HepG2 (cell line): ENCODE results near the gene TMEM240. TPM values are rescaled to one million over a fixed set of nuclear protein-coding genes. Genes with fewer than 3 reads are reported as not detected.

ENCODE experiments used
- ATAC-seq: fragments of 200-7000 bp; cut with Tn5 transposase; 3 replicates; pipeline ENCODE4 v1.9.1; 2020; ENCODE audit warnings: mild to moderate bottlenecking, moderate library complexity
- BruUV-seq: library from RNA; stranded (reverse); fragments of 400-500 nt; replicated peaks from 2 replicates; lab custom pipeline; 2021; lab: Mats Ljungman, UMichigan
- CTCF ChIA-PET: fragments of 300-600 bp; formaldehyde crosslinking; extraction: SDS; loops from one replicate; lab custom pipeline; 2021; ENCODE audit warnings: low total read pairs, inconsistent platforms, low intra/inter-chr PET ratio; lab: Yijun Ruan, JAX
- POLR2A ChIA-PET: fragments of 350-600 bp; sonication (Branson Sonifier 250); formaldehyde crosslinking; loops from one replicate; lab custom pipeline; 2020; ENCODE audit warnings: antibody characterized with exemption, inconsistent platforms; lab: Yijun Ruan, JAX
- DNase-seq: peaks from one replicate; pipeline ENCODE4 v3.0.0-alpha.2; 2015; ENCODE audit warnings: low spot score
- FAIRE-seq: peaks from 3 replicates; lab custom pipeline; 2011; peaks lifted over from hg19 to GRCh38; lab: Jason Lieb, UNC
- H2AFZ ChIP-seq: one replicate; pipeline ENCODE4 v1.6.1; 2011; ENCODE audit warnings: low read length, inconsistent platforms
- H3K27ac ChIP-seq: fragments of 300-600 bp; 3 replicates; pipeline ENCODE4 v1.8.0; 2011; ENCODE audit warnings: mixed run types, mild to moderate bottlenecking, mixed read lengths, low read length, inconsistent platforms; ENCODE audit not compliant: insufficient read depth; ENCODE audit errors: extremely low read length
- H3K27me3 ChIP-seq, 2 experiments: fragments of 200-600 bp in 1 of 2; 2 replicates in 1 of 2; 3 replicates in 1 of 2; pipeline versions ENCODE4 v1.6.0 to v1.8.0; 2011; ENCODE audit warnings: low read length in 2 of 2, mild to moderate bottlenecking in 2 of 2, moderate library complexity in 2 of 2, inconsistent platforms in 1 of 2; ENCODE audit not compliant: insufficient read depth in 2 of 2, control insufficient read depth in 1 of 2
- H3K36me3 ChIP-seq, 2 experiments: fragments of 200-600 bp in 1 of 2; replicated peaks in 1 of 2; 2 replicates in 1 of 2; 3 replicates in 1 of 2; pipeline versions ENCODE4 v1.5.1 to v1.8.0; 2011; ENCODE audit warnings: low read length in 2 of 2, inconsistent platforms in 1 of 2; ENCODE audit not compliant: insufficient read depth in 2 of 2, control insufficient read depth in 1 of 2
- H3K4me1 ChIP-seq: 2 replicates; pipeline ENCODE4 v1.5.1; 2012; ENCODE audit warnings: low read length, inconsistent platforms; ENCODE audit not compliant: insufficient read depth
- H3K4me2 ChIP-seq: 2 replicates; pipeline ENCODE4 v1.6.0; 2011; ENCODE audit warnings: low read depth, low read length, inconsistent platforms
- H3K4me3 ChIP-seq, 3 experiments: fragments of 200-600 bp in 1 of 3; sonication (generic), shearing (Covaris generic) in 1 of 3; replicated peaks in 1 of 3; 2 replicates each; pipeline ENCODE4 v1.5.1; 2011 to 2016; ENCODE audit warnings: low read length in 3 of 3, inconsistent platforms in 2 of 3, low read depth in 2 of 3, mild to moderate bottlenecking in 2 of 3, control low read depth in 1 of 3, mixed read lengths in 1 of 3; ENCODE audit not compliant: insufficient read depth in 1 of 3
- H3K79me2 ChIP-seq: one replicate; pipeline ENCODE4 v1.6.1; 2011; ENCODE audit warnings: low read length, inconsistent platforms; ENCODE audit not compliant: insufficient read depth
- H3K9ac ChIP-seq: 2 replicates; pipeline ENCODE4 v1.6.0; 2011; ENCODE audit warnings: mild to moderate bottlenecking, low read depth, low read length, inconsistent platforms; ENCODE audit not compliant: insufficient read depth
- H3K9me3 ChIP-seq: 2 replicates; pipeline ENCODE4 v1.5.1; 2012; ENCODE audit warnings: mild to moderate bottlenecking, low read length
- H4K20me1 ChIP-seq: 2 replicates; pipeline ENCODE4 v1.6.0; 2011; ENCODE audit warnings: inconsistent platforms, mild to moderate bottlenecking, low read length, moderate library complexity; ENCODE audit not compliant: insufficient read depth
- AGO2 ChIP-seq: fragments of 200-400 bp; formaldehyde crosslinking; optimal IDR thresholded peaks from 2 replicates; pipeline ENCODE3; 2017; ENCODE audit warnings: mild to moderate bottlenecking, low read depth, low read length, moderate library complexity
- BHLHE40 ChIP-seq: IDR thresholded peaks from 2 replicates; pipeline ENCODE4 v1.6.1; 2011; ENCODE audit warnings: low read length, improper control_type of control experiment
- DPF2 ChIP-seq: sonication (generic); formaldehyde crosslinking; IDR thresholded peaks from 2 replicates; pipeline ENCODE4 v1.4.0; 2020; ENCODE audit warnings: mild to moderate bottlenecking, low read depth, missing genetic modification reagents, borderline replicate concordance
- FOSL2 ChIP-seq: sonication (generic); formaldehyde crosslinking; IDR thresholded peaks from 2 replicates; pipeline ENCODE4 v1.4.0; 2020; ENCODE audit warnings: missing genetic modification reagents
- HOXD1 ChIP-seq: sonication (generic); formaldehyde crosslinking; IDR thresholded peaks from 2 replicates; pipeline ENCODE4 v1.5.0; 2020; ENCODE audit warnings: missing genetic modification reagents
- MBD4 ChIP-seq: IDR thresholded peaks from 2 replicates; pipeline ENCODE4 v1.6.1; 2012; ENCODE audit warnings: low read length, inconsistent platforms, borderline replicate concordance
- NR2F6 ChIP-seq, 2 experiments: IDR thresholded peaks; 2 replicates each; pipeline ENCODE4 v1.6.1; 2016; ENCODE audit warnings: antibody characterized with exemption in 1 of 2, mild to moderate bottlenecking in 1 of 2
- POLR2A ChIP-seq, 2 experiments: IDR thresholded peaks; 2 replicates each; pipeline ENCODE4 v1.6.1; 2011; ENCODE audit warnings: low read depth in 2 of 2, low read length in 2 of 2, mild to moderate bottlenecking in 1 of 2, moderate library complexity in 1 of 2; ENCODE audit not compliant: insufficient read depth in 1 of 2
- ZFP36L2 ChIP-seq: sonication (generic); formaldehyde crosslinking; IDR thresholded peaks from 2 replicates; pipeline ENCODE4 v1.4.0; 2020; ENCODE audit warnings: missing genetic modification reagents
- ZNF251 ChIP-seq: sonication (generic); formaldehyde crosslinking; IDR thresholded peaks from 2 replicates; pipeline ENCODE4 v1.9.0; 2021; ENCODE audit warnings: mild to moderate bottlenecking, missing genetic modification reagents
- ZNF589 ChIP-seq: sonication (generic); formaldehyde crosslinking; conservative IDR thresholded peaks from 2 replicates; pipeline ENCODE4 v1.8.0; 2022; ENCODE audit warnings: mild to moderate bottlenecking, moderate library complexity, missing genetic modification reagents
- WGBS: methylation state at CpG from one replicate; pipeline ENCODE4 v1.1.6; 2017; ENCODE audit warnings: low lambda C conversion rate; 5-methylcytosine and 5-hydroxymethylcytosine counted together
- in situ Hi-C: cut with HindIII; loops from 2 replicates; pipeline ENCODE4 v1.10.0; 2017; ENCODE audit warnings: low pct_unique_long_range_greater_than_20kb; ENCODE audit not compliant: extremely low pct_ligation_motif_present
- intact Hi-C: fragments of 100-400 bp; cut with micrococcal nuclease; formaldehyde crosslinking; loops from one replicate; pipeline ENCODE4 v1.10.0; 2022; ENCODE audit not compliant: unreplicated experiment
- polyA plus RNA-seq, 8 experiments: library from polyadenylated mRNA; depleted of rRNA in 3 of 8; stranded (reverse) in 7 of 8; unstranded in 1 of 8; fragments of >200 nt; fragmentation: Illumina TruSeq in 4 of 8; extraction: Trizol in 4 of 8; gene quantifications; 2 replicates each; pipeline versions ENCODE4 v1.2.1 to v1.2.3, GENCODE V29; 2011 to 2016; ENCODE audit warnings: low read depth in 4 of 8, missing spikeins in 1 of 8, mixed read lengths in 1 of 8; ENCODE audit not compliant: insufficient read depth in 1 of 8
- total RNA-seq, 5 experiments: library from RNA; depleted of rRNA; stranded (reverse); fragments of >200 nt; fragmentation: Illumina TruSeq; extraction: Trizol; gene quantifications; 2 replicates each; pipeline ENCODE4 v1.2.3, GENCODE V29; 2016; ENCODE audit warnings: low read depth in 1 of 5
- TF ChIP-seq, protein P1 (sequence below): sonication (generic); formaldehyde crosslinking; IDR thresholded peaks from 2 replicates; pipeline ENCODE4 v1.4.0; 2020; ENCODE audit warnings: mild to moderate bottlenecking, missing genetic modification reagents

The TMEM240 gene
- total and polyA plus RNA-seq, 2 of the 13 experiments (the other 11 are each of a cell fraction or from before 2014, with no cell fraction given) = 0.17 TPM; not detected in 1

DNA sequence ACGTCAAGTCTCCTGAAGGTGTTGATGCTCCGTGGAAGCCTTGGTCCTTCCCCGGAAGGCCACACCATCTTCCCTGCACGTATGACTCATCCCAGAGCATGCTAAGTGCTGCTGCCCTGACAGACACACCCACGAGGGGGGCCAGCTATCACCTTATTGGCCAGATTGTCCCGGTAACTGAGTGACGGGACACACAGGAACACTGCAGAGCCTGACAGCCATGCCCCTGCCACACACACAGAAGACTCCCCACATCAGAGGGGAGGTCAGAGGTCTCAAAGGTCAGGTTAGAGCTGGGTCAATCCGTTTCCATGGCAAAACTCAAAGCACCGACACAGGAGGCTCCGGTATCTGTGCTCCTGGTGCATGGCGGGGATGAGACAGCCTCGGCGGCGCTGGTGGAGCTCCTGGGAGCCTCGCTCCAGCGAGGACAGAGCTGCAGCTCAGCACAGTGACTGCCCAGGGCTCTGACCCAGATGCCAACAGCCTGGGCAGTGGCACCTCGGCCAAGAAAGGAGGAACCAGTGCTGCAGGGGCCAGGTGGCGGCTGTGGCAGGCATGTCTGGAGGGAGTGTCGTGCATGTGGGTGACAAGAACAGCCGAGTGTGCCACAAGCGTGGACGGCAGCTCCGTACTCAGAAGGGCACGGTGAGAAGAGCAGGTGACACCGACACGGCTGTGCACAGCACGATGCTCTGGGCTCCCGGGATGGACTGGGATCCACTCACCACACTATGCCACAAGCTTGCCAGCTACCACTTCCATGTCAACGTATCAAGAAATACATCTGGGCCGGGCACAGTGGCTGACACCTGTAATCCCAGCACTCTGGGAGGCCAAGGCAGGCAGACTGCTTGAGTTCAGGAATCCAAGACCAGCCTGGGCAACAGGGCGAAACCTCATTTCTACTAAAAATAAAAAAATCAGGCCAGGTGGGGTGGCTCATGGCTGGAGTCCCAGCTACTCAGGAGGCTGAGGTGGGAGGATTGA, 14.8 kb upstream of the TMEM240 start:
- WGBS = 97% methylated on average over 19 of the region's 31 CpGs
- DNase-seq (no peak), ATAC-seq (peak; percentile 4; the same call in 1 of the 3 replicates), FAIRE-seq (no peak)
- no TSS peak for BruUV-seq
- in situ Hi-C loops = no loop called here
- no peaks in the 10 kb centered on the region for H3K27me3 ChIP-seq
- 0 out of 2 replicates have a peak, but pooled peaks cover 5% of the 10 kb centered on the region for H3K4me1 ChIP-seq
- POLR2A ChIA-PET = no interaction called here
- CTCF ChIA-PET = no interaction called here
- H3K9me3 ChIP-seq = no peaks in the 10 kb centered on the region
- no peaks in the 10 kb centered on the region for H3K79me2 ChIP-seq
- intact Hi-C loops = no loop called here
- no peak overlapping the region for H3K4me2 ChIP-seq
- peaks cover 1 to 4% of the 10 kb centered on the region in 2 experiments; a peak in 2 of 5 replicates for H3K36me3 ChIP-seq
- no peak overlapping the region for H3K4me3 ChIP-seq
- no peak overlapping the region for H2AFZ ChIP-seq
- H3K9ac ChIP-seq = no peak overlapping the region
- H4K20me1 ChIP-seq = no peaks in the 10 kb centered on the region; the same call in 1 of the 2 replicates
- TF ChIP-seq ZNF251 (CRISPR knock-in tag) (no peak), ZNF589 (CRISPR knock-in tag) (no peak), DPF2 (CRISPR knock-in tag) (no peak), ZFP36L2 (no peak), AGO2 (peak; percentile 63), POLR2A (IDR thresholded peaks at IDR 0.05; ENCODE audit: insufficient read depth in 1 of 2, low read depth in 2 of 2, low read length in 2 of 2) (peak in 1 of 2 experiments; percentile 37; a peak in 1 of 4 replicates), HOXD1 (no peak), BHLHE40 (no peak), NR2F6 (IDR thresholded peaks at IDR 0.05) (peak; percentile 22; the same call in 1 of the 2 replicates), NR2F6 (CRISPR knock-in tag; IDR thresholded peaks at IDR 0.05) (no peak), MBD4 (no peak), FOSL2 (CRISPR knock-in tag) (0 out of 2 replicates have a peak, but pooled peaks have one; percentile 9)
- TF ChIP-seq, protein P1, sequence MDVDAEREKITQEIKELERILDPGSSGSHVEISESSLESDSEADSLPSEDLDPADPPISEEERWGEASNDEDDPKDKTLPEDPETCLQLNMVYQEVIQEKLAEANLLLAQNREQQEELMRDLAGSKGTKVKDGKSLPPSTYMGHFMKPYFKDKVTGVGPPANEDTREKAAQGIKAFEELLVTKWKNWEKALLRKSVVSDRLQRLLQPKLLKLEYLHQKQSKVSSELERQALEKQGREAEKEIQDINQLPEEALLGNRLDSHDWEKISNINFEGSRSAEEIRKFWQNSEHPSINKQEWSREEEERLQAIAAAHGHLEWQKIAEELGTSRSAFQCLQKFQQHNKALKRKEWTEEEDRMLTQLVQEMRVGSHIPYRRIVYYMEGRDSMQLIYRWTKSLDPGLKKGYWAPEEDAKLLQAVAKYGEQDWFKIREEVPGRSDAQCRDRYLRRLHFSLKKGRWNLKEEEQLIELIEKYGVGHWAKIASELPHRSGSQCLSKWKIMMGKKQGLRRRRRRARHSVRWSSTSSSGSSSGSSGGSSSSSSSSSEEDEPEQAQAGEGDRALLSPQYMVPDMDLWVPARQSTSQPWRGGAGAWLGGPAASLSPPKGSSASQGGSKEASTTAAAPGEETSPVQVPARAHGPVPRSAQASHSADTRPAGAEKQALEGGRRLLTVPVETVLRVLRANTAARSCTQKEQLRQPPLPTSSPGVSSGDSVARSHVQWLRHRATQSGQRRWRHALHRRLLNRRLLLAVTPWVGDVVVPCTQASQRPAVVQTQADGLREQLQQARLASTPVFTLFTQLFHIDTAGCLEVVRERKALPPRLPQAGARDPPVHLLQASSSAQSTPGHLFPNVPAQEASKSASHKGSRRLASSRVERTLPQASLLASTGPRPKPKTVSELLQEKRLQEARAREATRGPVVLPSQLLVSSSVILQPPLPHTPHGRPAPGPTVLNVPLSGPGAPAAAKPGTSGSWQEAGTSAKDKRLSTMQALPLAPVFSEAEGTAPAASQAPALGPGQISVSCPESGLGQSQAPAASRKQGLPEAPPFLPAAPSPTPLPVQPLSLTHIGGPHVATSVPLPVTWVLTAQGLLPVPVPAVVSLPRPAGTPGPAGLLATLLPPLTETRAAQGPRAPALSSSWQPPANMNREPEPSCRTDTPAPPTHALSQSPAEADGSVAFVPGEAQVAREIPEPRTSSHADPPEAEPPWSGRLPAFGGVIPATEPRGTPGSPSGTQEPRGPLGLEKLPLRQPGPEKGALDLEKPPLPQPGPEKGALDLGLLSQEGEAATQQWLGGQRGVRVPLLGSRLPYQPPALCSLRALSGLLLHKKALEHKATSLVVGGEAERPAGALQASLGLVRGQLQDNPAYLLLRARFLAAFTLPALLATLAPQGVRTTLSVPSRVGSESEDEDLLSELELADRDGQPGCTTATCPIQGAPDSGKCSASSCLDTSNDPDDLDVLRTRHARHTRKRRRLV = no peak
- H3K27ac ChIP-seq = no peak overlapping the region
